Liver (tissue), 9 donors: ENCODE results near the gene PTPRN2. TPM values are rescaled to one million over a fixed set of nuclear protein-coding genes. Genes with fewer than 3 reads are reported as not detected.

ENCODE experiments used
- DNase-seq: peaks from one replicate; pipeline ENCODE4 v3.0.0-alpha.2; 2017; ENCODE audit warnings: low spot score
- H3K27ac ChIP-seq, 2 donors: one replicate each; pipeline ENCODE4 v1.7.0; 2013; ENCODE audit warnings: inconsistent platforms in 2 of 2, low read length in 2 of 2, control low read depth in 1 of 2, low read depth in 1 of 2, mild to moderate bottlenecking in 1 of 2
- H3K27me3 ChIP-seq, 4 donors: one replicate each; pipeline versions ENCODE4 v1.6.1 to v1.7.0; 2013; ENCODE audit warnings: low read length in 3 of 4, inconsistent platforms in 1 of 4, mild to moderate bottlenecking in 1 of 4, moderate library complexity in 1 of 4; ENCODE audit not compliant: control insufficient read depth in 4 of 4, insufficient read depth in 4 of 4
- H3K36me3 ChIP-seq, 4 donors: one replicate each; pipeline versions ENCODE4 v1.6.1 to v1.7.0; 2013; ENCODE audit warnings: low read length in 3 of 4, mild to moderate bottlenecking in 3 of 4, low read depth in 1 of 4, moderate library complexity in 1 of 4; ENCODE audit not compliant: control insufficient read depth in 4 of 4, insufficient read depth in 3 of 4
- H3K4me1 ChIP-seq, 4 donors: one replicate each; pipeline versions ENCODE4 v1.6.1 to v1.7.0; 2013; ENCODE audit warnings: low read length in 3 of 4, mild to moderate bottlenecking in 3 of 4, moderate library complexity in 1 of 4; ENCODE audit not compliant: control insufficient read depth in 4 of 4, insufficient read depth in 4 of 4
- H3K4me3 ChIP-seq, 3 donors: one replicate each; pipeline versions ENCODE4 v1.6.1 to v1.7.0; 2013; ENCODE audit warnings: low read length in 3 of 3, control low read depth in 1 of 3, low read depth in 1 of 3, mild to moderate bottlenecking in 1 of 3
- H3K9ac ChIP-seq, 2 donors: one replicate each; pipeline ENCODE4 v1.7.0; 2013; ENCODE audit warnings: low read length in 2 of 2, mild to moderate bottlenecking in 2 of 2, moderate library complexity in 2 of 2, control low read depth in 1 of 2, low read depth in 1 of 2
- H3K9me3 ChIP-seq, 4 donors: one replicate each; pipeline versions ENCODE4 v1.6.1 to v1.7.0; 2013; ENCODE audit warnings: low read length in 3 of 4; ENCODE audit not compliant: control insufficient read depth in 4 of 4
- CTCF ChIP-seq: fragments of 150-350 bp; IDR thresholded peaks from 2 replicates; pipeline ENCODE4 v1.5.1; 2017; ENCODE audit warnings: improper control_type of control experiment, low read depth, low read length; ENCODE audit not compliant: missing input control
- FOXA1 ChIP-seq: IDR thresholded peaks from 2 replicates; pipeline ENCODE4 v1.6.1; 2016; ENCODE audit warnings: antibody characterized with exemption
- FOXA2 ChIP-seq: IDR thresholded peaks from 2 replicates; pipeline ENCODE4 v1.6.1; 2016; ENCODE audit warnings: antibody characterized with exemption
- GABPA ChIP-seq, 2 donors: IDR thresholded peaks in 1 of 2; conservative IDR thresholded peaks in 1 of 2; 2 replicates each; pipeline ENCODE4 v1.6.1; 2016; ENCODE audit warnings: antibody characterized with exemption in 2 of 2, mild to moderate bottlenecking in 1 of 2, moderate library complexity in 1 of 2
- HNF4A ChIP-seq, 2 donors: conservative IDR thresholded peaks; 2 replicates each; pipeline ENCODE4 v1.6.1; 2016; ENCODE audit warnings: antibody characterized with exemption in 2 of 2, mild to moderate bottlenecking in 2 of 2
- HNF4G ChIP-seq: IDR thresholded peaks from 2 replicates; pipeline ENCODE4 v1.6.1; 2016; ENCODE audit warnings: antibody characterized with exemption
- JUND ChIP-seq, 2 donors: IDR thresholded peaks; 2 replicates each; pipeline ENCODE4 v1.6.1; 2016; ENCODE audit warnings: antibody characterized with exemption in 2 of 2
- NR2F2 ChIP-seq: IDR thresholded peaks from 2 replicates; pipeline ENCODE4 v1.6.1; 2016; ENCODE audit warnings: antibody characterized with exemption
- RAD21 ChIP-seq, 2 donors: IDR thresholded peaks; 2 replicates each; pipeline ENCODE4 v1.6.1; 2016; ENCODE audit warnings: antibody characterized with exemption in 2 of 2, mild to moderate bottlenecking in 2 of 2
- REST ChIP-seq: IDR thresholded peaks from 2 replicates; pipeline ENCODE4 v1.6.1; 2016; ENCODE audit warnings: antibody characterized with exemption, mild to moderate bottlenecking
- RXRA ChIP-seq, 2 donors: IDR thresholded peaks; 2 replicates each; pipeline ENCODE4 v1.6.1; 2017 to 2018; ENCODE audit warnings: antibody characterized with exemption in 2 of 2, mild to moderate bottlenecking in 1 of 2
- TAF1 ChIP-seq: conservative IDR thresholded peaks from 2 replicates; pipeline ENCODE4 v1.6.1; 2016; ENCODE audit warnings: antibody characterized with exemption, mild to moderate bottlenecking
- YY1 ChIP-seq: IDR thresholded peaks from 2 replicates; pipeline ENCODE4 v1.6.1; 2016; ENCODE audit warnings: antibody characterized with exemption, mild to moderate bottlenecking
- ZBTB33 ChIP-seq: IDR thresholded peaks from 2 replicates; pipeline ENCODE4 v1.6.1; 2016; ENCODE audit warnings: antibody characterized with exemption
- WGBS: extraction: QIAGEN DNeasy Blood & Tissue Kit; methylation state at CpG from one replicate; pipeline ENCODE4 v1.1.7; 2013; 5-methylcytosine and 5-hydroxymethylcytosine counted together
- polyA plus RNA-seq, 2 donors: library from polyadenylated mRNA; stranded (reverse) in 1 of 2; unstranded in 1 of 2; fragments of 200-250 nt in 1 of 2; fragments of >200 nt in 1 of 2; fragmentation: Nextera tagmentation in 1 of 2; extraction: Ambion mirVana in 1 of 2; gene quantifications; one replicate each; pipeline versions ENCODE4 v1.2.1 to v1.2.3, GENCODE V29; 2013 to 2015
- total RNA-seq, 2 donors: library from RNA; depleted of rRNA; stranded (reverse); fragments of >200 nt; gene quantifications; one replicate each; pipeline ENCODE4 v1.2.3, GENCODE V29; 2014
- donor health status: healthy.
- donor health status: healthy.
- donor health status: healthy.
- donor health status: healthy.
- donor health status: healthy.

Gene PTPRN2
- total and polyA plus RNA-seq, 4 donors = 0.75 to 1.9 (median 1.1) TPM

- TF ChIP-seq REST = no peak
- no peak for TF ChIP-seq RAD21 (IDR thresholded peaks at IDR 0.05)
These were observed 934.4 kb downstream of the PTPRN2 start (continued) for GRCh38 chr7:157652954-157653826.

GRCh38 chr7:157652161-157652953, 935.3 kb downstream of the PTPRN2 start:
- no peak for TF ChIP-seq FOXA1
- no peak for TF ChIP-seq RXRA (IDR thresholded peaks at IDR 0.05)
- TF ChIP-seq RAD21 (IDR thresholded peaks at IDR 0.05) = no peak
- TF ChIP-seq JUND (IDR thresholded peaks at IDR 0.05) = no peak
- TF ChIP-seq YY1 = no peak
- no peak overlapping the region for H3K9ac ChIP-seq
- no peaks in the 10 kb centered on the region for H3K27me3 ChIP-seq
- H3K4me3 ChIP-seq = no peak overlapping the region
- H3K36me3 ChIP-seq = no peaks in the 10 kb centered on the region
- no peak for DNase-seq
- whole genome bisulfite sequencing = 83% methylated on average over 18 of the region's 18 CpGs
- no peaks in the 10 kb centered on the region for H3K4me1 ChIP-seq
- H3K27ac ChIP-seq = no peak overlapping the region
- no peaks in the 10 kb centered on the region for H3K9me3 ChIP-seq

GRCh38 chr7:157651366-157652160, 936.1 kb downstream of the PTPRN2 start:
- DNase-seq = no peak
- H3K9ac ChIP-seq = no peak overlapping the region
- 82% methylated on average over 28 of the region's 28 CpGs for WGBS
- TF ChIP-seq REST (no peak), YY1 (no peak), FOXA2 (no peak), HNF4A (conservative IDR thresholded peaks at IDR 0.05) (no peak), NR2F2 (no peak), HNF4G (no peak), CTCF (no peak), GABPA (IDR thresholded peaks at IDR 0.05 in 1 of 2, conservative IDR thresholded peaks at IDR 0.05 in 1 of 2) (no peak), RAD21 (IDR thresholded peaks at IDR 0.05) (no peak), JUND (IDR thresholded peaks at IDR 0.05) (no peak), TAF1 (no peak), FOXA1 (no peak), ZBTB33 (no peak)

More at GRCh38 chr7:157651366-157652160, 936.1 kb downstream of the PTPRN2 start:
- Histone ChIP-seq H3K27ac (no peak overlapping the region), H3K27me3 (no peaks in the 10 kb centered on the region), H3K4me1 (no peaks in the 10 kb centered on the region), H3K4me3 (no peak overlapping the region), H3K36me3 (no peaks in the 10 kb centered on the region), H3K9me3 (no peaks in the 10 kb centered on the region)
